ENCODE results near the gene TNKS2.
A peak's percentile ranks its signal among the peaks of the same experiment; 100 is the strongest.
"Not testable (repeated sequence)": the region's sequence is repeated elsewhere in the genome, so short reads cannot be mapped to it uniquely, and the experiment has no call there.

The TNKS2 gene

GRCh38 chr10:91797874-91798648, at the start of gene TNKS2:
TSS of gene TNKS2 (plus strand) at chr10:91798426. CDS start at chr10:91798691, 265 bp downstream.
- peaks cover 66% of the 10 kb centered on the region for H3K79me2 ChIP-seq (ENCODE audit: control insufficient read depth, low read length)
- H3K4me2 ChIP-seq (ENCODE audit: low read length): peak within 1 kb of the TSS; percentile 99
- H3K36me3 ChIP-seq (ENCODE audit: control insufficient read depth, low read length): peaks cover 48% of the 10 kb centered on the region
- 0 out of 2 replicates have a peak, but pooled peaks cover 12% of the 10 kb centered on the region for H4K20me1 ChIP-seq (ENCODE audit: control insufficient read depth, insufficient read depth, low read depth, low read length)
- H3K9me2 ChIP-seq (replicated peaks; ENCODE audit: control insufficient read depth, low read length): no peaks in the 10 kb centered on the region
- H3K27ac ChIP-seq (ENCODE audit: low read depth, low read length): peak within 1 kb of the TSS; percentile 87
- peaks cover 10% of the 10 kb centered on the region for H3F3A ChIP-seq (ENCODE audit: control insufficient read depth, insufficient read depth)
- H3K4me3 ChIP-seq (ENCODE audit: low read length): peak within 1 kb of the TSS; percentile 74
- no peaks in the 10 kb centered on the region for H3K9me3 ChIP-seq (ENCODE audit: control insufficient read depth, insufficient read depth, low read length)
- H3K4me1 ChIP-seq (ENCODE audit: control insufficient read depth, low read length): peaks cover 32% of the 10 kb centered on the region
- no peaks in the 10 kb centered on the region for H3K27me3 ChIP-seq (ENCODE audit: control insufficient read depth, low read length)
- no peak for TF ChIP-seq EZH2phosphoT487 (IDR thresholded peaks at IDR 0.05; ENCODE audit: borderline replicate concordance, low read length)
- TF ChIP-seq CTCF (IDR thresholded peaks at IDR 0.05; ENCODE audit: low read depth, low read length, poor library complexity, severe bottlenecking): no peak

GRCh38 chr10:91749592-91749991, 48.6 kb upstream of the TNKS2 start:
- H3K9me3 ChIP-seq (ENCODE audit: control insufficient read depth, insufficient read depth, low read length); H3K27me3 ChIP-seq (ENCODE audit: control insufficient read depth, low read length); H3K9me2 ChIP-seq (replicated peaks; ENCODE audit: control insufficient read depth, low read length); H3K36me3 ChIP-seq (ENCODE audit: control insufficient read depth, low read length); H3F3A ChIP-seq (ENCODE audit: control insufficient read depth, insufficient read depth); H3K4me2 ChIP-seq (ENCODE audit: low read length); H3K79me2 ChIP-seq (ENCODE audit: control insufficient read depth, low read length); H3K27ac ChIP-seq (ENCODE audit: low read depth, low read length); H3K4me3 ChIP-seq (ENCODE audit: low read length); H4K20me1 ChIP-seq (ENCODE audit: control insufficient read depth, insufficient read depth, low read depth, low read length); H3K4me1 ChIP-seq (ENCODE audit: control insufficient read depth, low read length): not testable (repeated sequence)

GRCh38 chr10:91756286-91756685, 41.9 kb upstream of the TNKS2 start:
- H3K4me3 ChIP-seq (ENCODE audit: low read length): no peak overlapping the region
- no peak overlapping the region for H3K4me2 ChIP-seq (ENCODE audit: low read length)
- no peaks in the 10 kb centered on the region for H3K36me3 ChIP-seq (ENCODE audit: control insufficient read depth, low read length)
- no peaks in the 10 kb centered on the region for H4K20me1 ChIP-seq (ENCODE audit: control insufficient read depth, insufficient read depth, low read depth, low read length)
- peaks cover 20% of the 10 kb centered on the region for H3K27me3 ChIP-seq (ENCODE audit: control insufficient read depth, low read length)
- H3K9me2 ChIP-seq (replicated peaks; ENCODE audit: control insufficient read depth, low read length): no peaks in the 10 kb centered on the region
- no peaks in the 10 kb centered on the region for H3K79me2 ChIP-seq (ENCODE audit: control insufficient read depth, low read length)
- H3K4me1 ChIP-seq (ENCODE audit: control insufficient read depth, low read length): no peaks in the 10 kb centered on the region
- H3K27ac ChIP-seq (ENCODE audit: low read depth, low read length): no peak overlapping the region
- no peaks in the 10 kb centered on the region for H3K9me3 ChIP-seq (ENCODE audit: control insufficient read depth, insufficient read depth, low read length)
- TF ChIP-seq EZH2phosphoT487 (IDR thresholded peaks at IDR 0.05; ENCODE audit: borderline replicate concordance, low read length): no peak
- no peak for TF ChIP-seq CTCF (IDR thresholded peaks at IDR 0.05; ENCODE audit: low read depth, low read length, poor library complexity, severe bottlenecking)
- H3F3A ChIP-seq (ENCODE audit: control insufficient read depth, insufficient read depth): no peaks in the 10 kb centered on the region

GRCh38 chr10:91758303-91759146, 39.7 kb upstream of the TNKS2 start:
- Histone ChIP-seq H3K4me1 (ENCODE audit: control insufficient read depth, low read length) (no peaks in the 10 kb centered on the region), H3K4me3 (ENCODE audit: low read length) (no peak overlapping the region), H3K9me3 (ENCODE audit: control insufficient read depth, insufficient read depth, low read length) (no peaks in the 10 kb centered on the region), H3K79me2 (ENCODE audit: control insufficient read depth, low read length) (no peaks in the 10 kb centered on the region), H3K9me2 (replicated peaks; ENCODE audit: control insufficient read depth, low read length) (no peaks in the 10 kb centered on the region), H3K27ac (ENCODE audit: low read depth, low read length) (no peak overlapping the region), H3K27me3 (ENCODE audit: control insufficient read depth, low read length) (peaks cover 31% of the 10 kb centered on the region), H4K20me1 (ENCODE audit: control insufficient read depth, insufficient read depth, low read depth, low read length) (no peaks in the 10 kb centered on the region), H3F3A (ENCODE audit: control insufficient read depth, insufficient read depth) (no peaks in the 10 kb centered on the region), H3K4me2 (ENCODE audit: low read length) (no peak overlapping the region), H3K36me3 (ENCODE audit: control insufficient read depth, low read length) (no peaks in the 10 kb centered on the region)
- TF ChIP-seq EZH2phosphoT487 (IDR thresholded peaks at IDR 0.05; ENCODE audit: borderline replicate concordance, low read length) (no peak), CTCF (IDR thresholded peaks at IDR 0.05; ENCODE audit: low read depth, low read length, poor library complexity, severe bottlenecking) (peak; percentile 58)

Data from DOHH2 (cell line).